NCI-H1417 treated with DMSO at 0.1 percent for 48 hours (cell line): ENCODE data around the gene GLI2.

ENCODE experiments used
- DNase-seq: peaks from one replicate; lab custom pipeline; 2025; lab: John Stamatoyannopoulos, UW

Gene GLI2

GRCh38 chr2:120770641-120771040 lies 35.0 kb downstream of the GLI2 start:
- DNase-seq, result no peak

DNA sequence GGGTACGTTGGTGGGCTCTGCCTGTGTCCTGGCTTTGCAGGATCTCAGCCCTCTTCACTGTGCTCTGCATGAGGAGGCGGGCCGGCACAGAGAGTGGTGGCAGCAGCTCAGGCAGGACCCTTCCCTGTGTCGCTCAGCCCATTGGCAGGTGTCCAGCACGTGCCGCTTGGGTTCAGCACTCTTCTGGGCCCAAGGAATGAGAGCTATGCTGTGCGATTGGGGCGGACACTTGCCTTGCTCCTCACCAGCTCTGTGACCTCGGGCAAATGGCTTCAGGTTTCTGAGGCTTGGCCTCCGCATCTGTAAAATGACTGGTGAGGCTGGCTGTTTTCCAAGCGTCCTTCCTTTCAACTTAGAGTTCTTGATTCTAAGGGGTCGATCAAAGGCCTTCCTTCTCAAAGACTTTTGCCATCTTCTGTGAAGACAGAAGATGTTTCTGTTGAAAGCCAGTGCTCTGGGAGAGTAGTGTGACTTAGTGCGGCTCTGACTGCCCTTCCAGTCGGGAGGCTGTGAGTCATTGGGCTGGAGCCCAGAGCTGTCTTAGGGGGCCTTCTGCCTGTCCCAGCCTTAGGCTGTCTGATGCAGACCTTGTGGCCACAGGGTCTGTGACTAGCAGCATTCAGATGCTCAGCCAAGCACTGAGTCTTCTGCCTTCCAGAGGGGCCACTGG lies 35.6 kb downstream of the GLI2 start:
- no peak for DNase-seq

- no peak for DNase-seq
Measured at GRCh38 chr2:120771781-120772208, 36.1 kb downstream of the GLI2 start.

DNA sequence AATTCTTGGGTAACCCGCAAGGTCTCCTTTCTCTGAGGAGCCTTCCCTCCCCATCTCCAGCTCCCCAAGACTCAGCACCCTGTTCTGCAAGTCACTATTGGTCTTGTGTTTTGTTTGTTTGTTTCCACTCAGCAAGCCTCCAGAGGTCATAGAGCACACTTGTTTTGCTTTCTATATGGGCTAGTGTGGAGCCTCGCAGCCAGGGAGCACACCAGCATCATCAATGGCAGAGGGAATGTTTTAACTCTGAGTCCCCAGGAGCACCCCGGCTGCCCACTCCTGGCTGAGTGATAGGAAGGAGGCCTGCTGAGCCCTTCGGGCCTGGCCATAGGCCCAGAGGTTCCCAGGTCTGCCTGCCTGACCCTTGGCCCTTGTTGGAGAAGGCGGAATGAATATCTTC lies 36.6 kb downstream of the GLI2 start:
- DNase-seq, result no peak

DNA sequence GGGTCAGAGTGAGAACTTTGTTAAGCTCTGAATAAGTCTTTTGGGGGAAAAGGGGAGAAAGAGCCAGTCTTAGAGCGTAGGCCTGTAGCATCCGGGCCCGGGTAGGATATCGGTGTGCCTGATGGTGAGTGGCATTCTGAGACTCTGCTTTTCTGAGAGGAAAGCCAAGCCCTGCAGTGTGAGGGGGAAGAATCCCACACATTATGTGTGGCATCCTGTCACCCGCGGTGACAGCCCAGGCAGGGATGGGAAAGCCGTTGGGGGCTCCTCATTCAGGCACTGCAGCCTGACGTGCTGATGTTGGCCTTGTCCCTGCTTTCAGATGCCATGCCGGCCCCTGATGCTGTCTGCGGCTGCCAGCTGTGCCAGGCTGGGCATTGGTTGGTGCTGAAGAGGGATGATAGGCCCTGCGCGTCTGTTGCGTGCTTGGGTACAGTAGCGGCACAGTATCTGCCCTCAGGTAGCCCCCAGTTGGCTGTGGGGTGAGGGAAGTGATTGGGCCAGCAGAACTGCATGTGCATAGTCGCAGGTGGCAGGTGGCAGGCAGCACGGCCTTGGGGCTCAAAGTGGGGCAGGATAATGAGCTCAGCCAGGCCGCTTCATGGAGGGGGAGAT lies 37.6 kb downstream of the GLI2 start:
- no peak for DNase-seq

GRCh38 chr2:120774557-120775160 lies 39.0 kb downstream of the GLI2 start:
- no peak for DNase-seq

DNA sequence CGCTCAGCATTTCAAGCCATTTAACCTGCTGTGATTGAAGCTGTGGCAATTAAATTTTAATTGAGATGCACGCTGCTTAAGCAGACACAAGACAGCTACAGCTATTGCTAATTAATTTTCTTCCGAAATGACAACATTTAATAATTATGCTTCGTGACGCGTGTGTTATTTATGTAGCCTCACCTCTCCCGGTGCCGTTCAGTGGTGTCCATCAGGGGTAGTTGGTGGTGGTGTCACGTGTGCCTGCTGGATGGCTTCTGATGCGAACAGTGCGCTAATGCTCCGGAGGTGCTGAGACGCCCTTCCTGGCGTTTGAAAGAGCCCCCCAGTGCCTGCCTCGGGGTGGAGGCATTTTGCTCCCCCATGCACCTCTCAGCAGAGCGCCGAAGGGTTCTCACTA lies 39.5 kb downstream of the GLI2 start:
- DNase-seq, result no peak

DNA sequence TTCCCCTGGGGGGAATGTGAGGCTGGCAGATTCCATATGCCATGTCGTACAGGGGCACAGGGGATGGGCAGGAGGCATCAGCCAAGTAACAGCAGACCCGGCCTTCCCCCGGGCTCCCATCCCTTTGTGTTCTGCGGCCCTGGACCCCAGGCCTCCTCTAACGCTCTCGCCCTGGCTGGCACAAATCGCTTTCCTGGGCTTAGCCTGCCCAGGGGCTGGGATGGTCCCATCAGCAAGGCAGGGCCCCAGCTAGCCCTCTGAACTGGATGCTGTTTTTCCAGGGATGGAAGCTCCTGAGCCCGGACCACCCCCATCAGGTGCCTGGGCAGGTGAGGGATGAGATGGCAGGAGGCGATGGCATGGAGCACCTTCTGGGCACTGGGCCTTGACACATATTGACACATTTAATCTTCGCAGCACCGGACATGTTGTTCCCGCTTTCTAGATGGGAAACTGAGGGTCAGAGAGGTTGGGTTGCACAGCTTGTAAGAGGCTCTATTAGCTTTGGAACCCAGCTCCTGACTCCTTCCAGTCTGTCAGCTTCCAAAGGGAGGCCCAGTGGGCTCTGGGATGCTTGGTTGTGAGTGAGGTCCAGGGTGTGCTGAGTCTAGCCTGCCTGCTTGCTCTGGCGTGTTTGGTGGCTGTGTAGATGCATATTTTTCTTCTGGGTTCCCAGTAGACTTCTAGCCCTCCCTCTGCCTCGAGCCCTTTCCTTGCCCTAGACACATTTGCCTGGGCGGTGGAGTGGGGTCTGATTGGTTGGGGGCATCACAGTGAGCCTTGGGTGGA lies 40.3 kb downstream of the GLI2 start:
- DNase-seq, result no peak

DNA sequence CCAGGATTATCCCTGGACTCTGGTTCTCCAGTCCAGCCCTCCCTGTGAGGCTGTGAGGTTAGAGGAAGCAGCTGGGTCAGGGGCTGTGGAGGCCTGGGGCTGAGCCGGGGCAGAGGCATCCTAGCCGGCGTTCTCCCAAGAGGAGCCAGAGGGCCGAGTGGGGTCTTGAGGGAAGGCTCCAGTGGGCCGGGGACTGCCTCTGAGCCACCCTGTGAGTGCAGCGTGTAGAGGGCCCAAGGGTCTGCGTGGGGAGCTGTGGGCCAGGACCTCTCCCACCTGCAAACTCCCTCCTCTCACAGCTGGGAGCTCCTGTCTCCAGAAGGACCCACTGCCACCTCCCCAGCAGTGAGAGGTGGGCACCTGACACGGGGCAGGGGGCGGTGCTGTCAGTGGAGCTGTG lies 41.0 kb downstream of the GLI2 start:
- no peak for DNase-seq

DNA sequence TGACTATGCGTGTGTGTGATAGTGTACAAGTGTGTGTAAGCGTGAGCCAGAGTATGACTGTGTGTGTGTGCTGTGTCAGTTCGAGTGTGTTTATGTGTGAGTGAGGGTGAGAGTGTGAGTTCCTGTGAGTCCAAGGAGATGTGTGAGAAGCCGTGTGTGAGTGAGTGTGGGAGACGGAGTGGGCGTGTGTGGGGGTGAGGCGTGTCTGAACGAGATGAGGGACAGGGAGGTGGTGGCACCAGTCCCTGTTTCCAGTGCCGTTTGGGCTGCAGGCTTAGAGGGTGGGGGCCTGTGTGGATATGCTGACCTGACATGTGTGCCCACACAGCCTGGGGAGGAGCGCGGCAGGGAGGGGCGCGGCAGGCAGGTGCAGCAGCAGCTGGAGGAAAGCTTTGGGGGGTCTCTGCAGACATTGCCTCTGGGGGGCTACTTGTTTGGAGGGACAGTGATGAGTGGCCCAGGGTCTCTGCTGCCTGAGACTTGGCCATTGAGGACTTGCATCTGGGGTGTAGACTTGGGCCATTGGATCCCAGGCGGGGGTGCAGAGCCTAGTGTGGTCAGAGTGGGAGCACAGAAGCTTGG lies 41.6 kb downstream of the GLI2 start:
- no peak for DNase-seq

DNA sequence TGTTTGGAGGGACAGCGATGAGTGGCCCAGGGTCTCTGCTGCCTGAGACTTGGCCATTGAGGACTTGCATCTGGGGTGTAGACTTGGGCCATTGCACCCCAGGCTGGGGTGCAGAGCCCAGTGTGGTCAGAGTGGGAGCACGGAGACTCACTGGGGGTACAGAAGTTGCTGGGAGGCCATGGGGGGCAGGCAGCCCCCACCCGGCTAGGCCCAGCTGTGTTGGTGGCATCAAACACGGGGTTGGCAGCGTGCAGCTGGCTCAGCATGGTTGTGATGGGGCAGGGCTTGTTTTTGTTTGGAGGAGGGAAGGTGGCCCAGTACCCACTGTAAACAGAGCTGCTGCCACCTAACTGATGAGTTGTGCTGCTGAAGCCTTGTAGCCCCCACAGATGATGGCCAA lies 42.1 kb downstream of the GLI2 start:
- no peak for DNase-seq

DNA sequence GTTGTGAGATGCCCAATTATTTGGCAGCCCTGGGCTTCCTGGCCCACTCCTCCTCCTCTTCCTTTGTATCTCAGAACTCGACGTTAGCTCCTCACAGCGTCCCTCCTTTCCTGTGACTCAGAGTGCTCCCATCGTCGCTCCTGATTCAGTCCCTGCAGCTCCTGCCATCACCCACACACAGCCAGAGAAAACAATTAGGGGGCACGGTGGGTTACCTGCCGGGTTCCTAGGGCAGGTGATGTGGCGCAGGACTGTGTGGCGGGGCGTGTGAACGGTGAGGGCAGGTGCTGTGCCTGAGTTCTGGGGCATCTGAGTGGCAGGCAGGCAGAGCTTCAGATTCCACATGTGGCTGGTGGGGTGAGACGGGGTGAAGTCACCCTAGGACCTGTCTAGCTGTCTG lies 42.6 kb downstream of the GLI2 start:
- DNase-seq, result no peak

GRCh38 chr2:120779781-120780283 lies 44.2 kb downstream of the GLI2 start:
- DNase-seq, result no peak

- DNase-seq, result no peak
Measured at GRCh38 chr2:120780402-120780801, 44.7 kb downstream of the GLI2 start.

GRCh38 chr2:120783371-120783791 lies 47.7 kb downstream of the GLI2 start:
- DNase-seq, result no peak

DNA sequence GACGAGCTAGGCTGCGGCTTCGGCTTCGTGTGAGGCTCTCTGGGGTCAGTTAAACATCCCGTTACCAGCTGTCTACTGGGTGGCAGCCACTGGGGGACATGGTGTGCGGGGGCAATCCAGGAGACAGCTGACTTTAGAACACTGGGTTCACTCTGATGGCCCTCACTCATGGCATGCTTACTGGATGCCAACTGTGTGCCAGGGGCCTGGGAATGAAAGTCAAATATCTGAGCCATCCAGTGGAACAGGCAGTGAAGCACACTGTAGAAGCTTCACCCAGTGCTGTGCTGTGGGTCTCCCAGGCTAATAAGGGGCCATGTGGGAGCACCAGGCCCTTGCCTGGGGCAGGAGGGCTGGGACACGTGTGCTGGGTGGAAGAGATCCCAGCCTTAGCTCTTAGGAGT lies 48.3 kb downstream of the GLI2 start:
- no peak for DNase-seq
